HTR-8/SVneo (cell line): ENCODE results near the gene SETD6.
"Not testable (repeated sequence)": the region's sequence is repeated elsewhere in the genome, so short reads cannot be mapped to it uniquely, and the experiment has no call there.

Source experiments
- DNase-seq: peaks from one replicate; pipeline ENCODE4 v3.0.0; 2011; ENCODE audit warnings: low spot score, mixed read lengths; ENCODE audit not compliant: insufficient read length
- FAIRE-seq: peaks from 2 replicates; lab custom pipeline; 2011; peaks lifted over from hg19 to GRCh38; lab: Jason Lieb, UNC

Gene SETD6

GRCh38 chr16:58532414-58532813 lies 17.1 kb downstream of the SETD6 start:
- no peak for FAIRE-seq

DNA sequence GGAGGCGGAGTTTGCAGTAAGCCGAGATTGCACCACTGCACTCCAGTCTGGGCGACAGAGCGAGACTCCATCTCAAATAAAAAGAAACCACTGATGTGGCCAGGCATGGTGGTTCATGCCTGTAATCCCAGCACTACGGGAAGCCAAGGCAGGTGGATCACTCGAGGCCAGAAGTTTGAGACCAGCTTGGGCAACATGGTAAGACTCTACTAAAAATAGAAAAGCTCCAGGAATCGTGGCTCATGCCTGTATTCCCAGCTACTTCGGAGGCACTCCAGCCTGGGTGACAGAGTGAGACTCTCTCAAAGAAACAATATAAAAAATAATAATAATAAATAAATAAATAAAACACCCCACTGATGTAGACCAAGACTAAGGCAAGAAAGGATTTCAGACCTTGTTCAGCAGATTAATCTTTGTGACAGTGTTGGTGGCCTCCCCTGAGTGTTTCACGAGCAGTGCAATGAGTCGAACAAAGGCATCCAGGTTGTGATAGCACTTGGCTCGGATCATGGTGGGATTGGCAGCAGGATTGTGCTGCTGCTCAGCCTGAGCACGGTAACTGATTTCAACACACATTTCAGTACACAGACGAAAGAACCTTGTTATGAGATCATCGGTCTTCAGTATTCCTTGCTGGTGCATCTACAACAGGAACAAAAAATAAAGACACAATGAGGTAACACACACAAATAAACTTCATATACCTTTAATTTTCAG lies 18.6 kb downstream of the SETD6 start:
- DNase-seq (no peak), FAIRE-seq (peak; percentile 76)

More at GRCh38 chr16:58532414-58532813, 17.1 kb downstream of the SETD6 start:
- DNase-seq, result no peak

- DNase-seq (no peak), FAIRE-seq (no peak)
These were observed 19.8 kb downstream of the SETD6 start for GRCh38 chr16:58535100-58535499.

DNA sequence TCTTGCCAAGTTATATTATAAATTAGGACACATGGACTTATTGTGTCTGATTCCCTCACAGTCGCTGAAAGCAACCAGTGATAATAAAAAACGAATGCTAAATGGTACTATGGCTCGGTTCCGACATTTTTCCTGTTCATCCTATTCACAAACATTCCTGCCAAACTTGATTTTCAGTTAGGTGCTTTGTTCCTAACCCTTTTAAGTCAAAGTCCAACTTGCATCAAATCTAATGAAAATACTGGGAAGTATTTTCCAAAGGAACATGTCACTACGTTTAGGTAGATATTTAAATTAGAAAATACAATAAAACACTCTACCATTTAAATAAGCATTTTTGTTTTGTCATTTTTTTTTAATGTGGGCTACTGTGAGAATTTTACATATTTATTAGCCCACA lies 21.0 kb downstream of the SETD6 start:
- FAIRE-seq (no peak), DNase-seq (no peak)

DNA sequence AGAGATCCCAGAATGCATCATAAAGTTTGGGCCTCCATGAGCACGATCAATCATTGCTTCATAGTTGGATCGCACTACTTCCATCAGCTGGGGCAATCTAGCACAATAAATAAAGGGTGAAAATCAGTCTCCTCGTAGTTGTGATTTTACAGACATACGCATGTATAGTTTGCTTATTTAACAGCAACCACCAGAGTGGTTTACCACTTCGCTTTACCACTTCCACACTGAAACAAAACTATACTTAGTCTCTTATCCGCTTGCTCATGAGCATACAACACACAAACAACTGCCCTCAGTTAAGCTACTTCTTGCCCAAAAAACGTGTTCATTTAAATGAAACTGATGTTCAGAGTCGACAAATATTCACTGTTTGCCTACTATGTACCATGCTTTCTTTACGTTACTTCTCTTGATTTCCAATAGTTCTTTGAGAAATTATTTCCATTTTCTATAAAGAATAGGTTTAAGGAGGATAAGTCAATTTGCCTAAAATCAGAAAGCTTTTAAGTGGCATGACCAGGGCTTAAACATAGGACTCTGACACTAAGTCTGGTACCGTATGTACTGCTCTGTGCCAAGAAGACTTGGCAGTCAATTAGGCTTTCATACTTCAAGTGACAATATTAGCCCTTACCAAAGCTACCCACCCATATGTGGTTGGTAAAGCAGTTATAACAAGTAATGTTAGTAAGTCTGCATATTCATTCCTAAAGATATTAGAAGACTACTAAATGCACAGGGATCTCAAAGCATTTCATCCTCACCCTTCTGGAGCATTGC lies 22.0 kb downstream of the SETD6 start:
- DNase-seq, result no peak
- FAIRE-seq, result peak; percentile 75

DNA sequence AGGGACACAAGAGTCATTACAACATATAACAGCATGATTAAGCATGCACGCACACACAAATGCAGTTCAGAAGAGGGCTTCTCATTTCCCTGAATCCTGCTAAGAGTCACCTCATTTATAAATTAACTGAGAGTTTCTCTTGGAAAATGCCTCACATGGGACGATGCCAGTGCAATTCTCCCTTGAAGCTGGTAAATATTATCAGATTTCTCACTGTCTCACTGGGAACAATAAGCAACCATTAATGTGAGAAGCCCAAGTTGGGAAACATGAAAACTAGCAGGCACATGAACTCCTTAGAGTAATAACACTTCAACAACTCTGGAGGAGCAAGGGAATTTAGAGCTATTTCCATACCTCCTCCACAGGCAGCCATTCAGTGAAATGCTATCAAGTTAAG lies 26.4 kb downstream of the SETD6 start:
- DNase-seq, result no peak
- no peak for FAIRE-seq

- DNase-seq (no peak), FAIRE-seq (no peak)
These were observed 27.0 kb downstream of the SETD6 start for GRCh38 chr16:58542291-58542690.

GRCh38 chr16:58543685-58544084 lies 28.4 kb downstream of the SETD6 start:
- FAIRE-seq, result peak; percentile 63

GRCh38 chr16:58548378-58548777 lies 33.1 kb downstream of the SETD6 start:
- FAIRE-seq, result no peak
- DNase-seq, result no peak

More at GRCh38 chr16:58543685-58544084, 28.4 kb downstream of the SETD6 start:
- no peak for DNase-seq

GRCh38 chr16:58551496-58551895 lies 36.2 kb downstream of the SETD6 start:
- DNase-seq (no peak), FAIRE-seq (no peak)

DNA sequence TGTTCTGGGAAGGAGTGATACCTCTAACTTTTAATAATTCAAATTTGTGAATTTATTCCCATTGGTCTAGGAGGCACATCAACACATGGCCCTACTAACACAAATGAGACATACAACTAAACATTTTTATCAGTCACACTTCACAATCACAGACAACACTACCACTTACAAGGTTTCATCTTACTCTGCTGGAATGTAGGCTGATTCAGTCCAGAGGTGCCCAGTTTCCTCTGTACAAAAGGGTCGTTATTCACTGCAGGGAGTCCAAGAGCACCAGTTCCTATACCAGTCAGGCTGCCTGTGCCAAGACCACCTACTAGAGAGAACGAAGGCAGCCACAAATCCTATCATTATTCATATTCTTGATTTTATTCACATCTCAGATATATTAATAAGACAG lies 41.4 kb downstream of the SETD6 start:
- FAIRE-seq (peak; percentile 68), DNase-seq (no peak)

DNA sequence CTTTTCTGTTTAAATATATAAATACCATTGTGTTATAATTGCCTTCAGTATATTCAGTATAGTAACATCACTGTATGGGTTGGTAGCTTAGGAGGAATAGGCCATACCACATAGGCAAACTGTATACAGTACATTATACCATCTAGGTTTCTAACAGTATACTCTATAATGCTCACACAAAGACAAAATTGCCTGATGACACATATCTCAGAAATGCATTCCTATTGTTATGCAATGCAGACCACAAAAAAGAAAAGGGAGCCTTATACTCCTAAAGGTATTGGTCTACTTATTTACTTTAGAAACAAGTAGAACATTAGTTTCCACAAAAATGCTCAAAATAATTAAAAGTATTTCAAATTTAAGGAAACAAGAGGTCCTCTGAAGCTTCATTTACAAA lies 47.9 kb downstream of the SETD6 start:
- DNase-seq (peak; percentile 29), FAIRE-seq (no peak)

DNA sequence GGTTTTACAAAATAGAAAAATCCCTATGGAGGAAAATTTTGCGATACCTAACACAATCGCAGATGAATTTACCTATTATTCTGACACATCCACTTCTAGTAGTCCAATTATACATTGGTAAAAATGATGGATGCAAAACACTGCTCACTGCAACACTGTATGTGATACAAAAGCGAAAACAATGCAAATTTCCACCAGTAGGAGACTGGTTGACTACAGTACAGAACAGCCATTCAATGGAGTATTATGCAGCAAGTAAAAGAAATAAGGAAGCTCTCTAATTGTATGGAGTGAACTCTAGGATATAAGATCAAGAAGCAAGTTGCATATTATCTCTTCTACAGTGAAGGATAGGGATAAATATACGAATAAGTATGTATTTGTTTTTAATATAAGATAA lies 48.5 kb downstream of the SETD6 start:
- FAIRE-seq (no peak), DNase-seq (no peak)

DNA sequence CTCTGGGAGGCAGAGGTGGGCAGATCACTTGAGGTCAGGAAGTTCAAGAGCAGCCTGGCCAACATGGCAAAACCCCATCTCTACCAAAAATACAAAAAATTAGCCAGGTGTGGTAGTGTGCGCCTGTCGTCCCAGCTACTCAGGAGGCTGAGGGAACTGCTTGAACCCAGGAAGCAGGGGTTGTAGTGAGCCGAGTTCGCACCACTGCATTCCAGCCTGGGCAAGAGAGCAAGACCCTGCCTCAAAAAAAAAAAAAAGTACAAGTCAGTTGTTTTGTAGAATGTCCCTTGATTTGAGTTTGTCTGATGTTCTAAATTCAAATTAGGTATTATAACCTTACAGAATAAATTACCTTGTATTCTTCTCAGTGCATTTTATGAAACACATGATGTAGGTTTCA lies 50.4 kb downstream of the SETD6 start:
- not testable (repeated sequence) for DNase-seq, FAIRE-seq
